Right kidney (tissue), 1 donor: ENCODE data around the gene ARHGEF17.

Source experiments
- DNase-seq: peaks from one replicate; pipeline ENCODE4 v3.0.0-alpha.2; 2016

ARHGEF17 gene

GRCh38 chr11:73349633-73350032 is 41.6 kb downstream of the ARHGEF17 start:
- no peak for DNase-seq

GRCh38 chr11:73350908-73351636 is 43.0 kb downstream of the ARHGEF17 start:
- peak; percentile 58 for DNase-seq

- DNase-seq = no peak
Observed at GRCh38 chr11:73353422-73353821, 45.3 kb downstream of the ARHGEF17 start.

- DNase-seq = no peak
Observed at GRCh38 chr11:73355109-73355508, 47.0 kb downstream of the ARHGEF17 start.

- DNase-seq = no peak
Observed at GRCh38 chr11:73356979-73357860, 49.1 kb downstream of the ARHGEF17 start.

GRCh38 chr11:73358071-73358470 is 50.0 kb downstream of the ARHGEF17 start:
- no peak for DNase-seq

GRCh38 chr11:73359341-73359740 is 51.3 kb downstream of the ARHGEF17 start:
- no peak for DNase-seq

GRCh38 chr11:73359930-73360742 is 52.1 kb downstream of the ARHGEF17 start:
- no peak for DNase-seq

GRCh38 chr11:73360743-73361369 is 52.8 kb downstream of the ARHGEF17 start:
- DNase-seq = no peak

- no peak for DNase-seq
Observed at GRCh38 chr11:73361953-73362776, 54.1 kb downstream of the ARHGEF17 start.

GRCh38 chr11:73363147-73363546 is 55.1 kb downstream of the ARHGEF17 start:
- no peak for DNase-seq

- DNase-seq = no peak
Observed at GRCh38 chr11:73365352-73366264, 57.5 kb downstream of the ARHGEF17 start.

GRCh38 chr11:73366265-73366610 is 58.2 kb downstream of the ARHGEF17 start:
- DNase-seq = no peak

GRCh38 chr11:73366953-73367352 is 58.9 kb downstream of the ARHGEF17 start:
- no peak for DNase-seq

- DNase-seq = no peak
Observed at GRCh38 chr11:73367482-73368024, 59.5 kb downstream of the ARHGEF17 start.

GRCh38 chr11:73372375-73372993 is 64.4 kb downstream of the ARHGEF17 start:
- no peak for DNase-seq

- no peak for DNase-seq
Observed at GRCh38 chr11:73374151-73374550, 66.1 kb downstream of the ARHGEF17 start.

GRCh38 chr11:73375830-73376159 is 67.7 kb downstream of the ARHGEF17 start:
- no peak for DNase-seq

- DNase-seq = peak; percentile 97
Observed at GRCh38 chr11:73376160-73376802, 68.2 kb downstream of the ARHGEF17 start, which contains the start of gene RELT. RELT (plus strand) TSS chr11:73376399; CDS start chr11:73389137, 12,738 bp downstream.
